HG02852 (cell line): Measurements from ENCODE around the gene NRG2.

Experiments used
- ATAC-seq: cut with Tn5 transposase; IDR thresholded peaks from one replicate; pipeline ENCODE4 v1.9.1; 2021; ENCODE audit warnings: mild to moderate bottlenecking, moderate library complexity; ENCODE audit not compliant: unreplicated experiment

Gene NRG2

GRCh38 chr5:139805545-139805944, 237.6 kb downstream of the NRG2 start:
- no peak for ATAC-seq

- no peak for ATAC-seq
These were observed 238.2 kb downstream of the NRG2 start for GRCh38 chr5:139804800-139805397.

- no peak for ATAC-seq
These were observed 239.1 kb downstream of the NRG2 start for GRCh38 chr5:139803978-139804377.

- ATAC-seq = no peak
These were observed 243.7 kb downstream of the NRG2 start for GRCh38 chr5:139799359-139799758.

- no peak for ATAC-seq
These were observed 244.2 kb downstream of the NRG2 start for GRCh38 chr5:139798883-139799282.

- ATAC-seq = no peak
These were observed 245.1 kb downstream of the NRG2 start for GRCh38 chr5:139797856-139798510.

- ATAC-seq = no peak
These were observed 245.8 kb downstream of the NRG2 start for GRCh38 chr5:139797335-139797734.
